HG03039 (cell line): ENCODE data around the gene GAGE12C.
"Not testable (repeated sequence)": the region's sequence is repeated elsewhere in the genome, so short reads cannot be mapped to it uniquely, and the experiment has no call there.

Source experiments
- ATAC-seq: cut with Tn5 transposase; IDR thresholded peaks from one replicate; pipeline ENCODE4 v1.9.1; 2021; ENCODE audit warnings: mild to moderate bottlenecking, moderate library complexity; ENCODE audit not compliant: unreplicated experiment

Gene GAGE12C

GRCh38 chrX:49531877-49532276 is at the start of gene GAGE12C:
TSS of gene GAGE12C (plus strand) at chrX:49532177. CDS start at chrX:49533332, 1,155 bp downstream.
- not testable (repeated sequence) for ATAC-seq

- not testable (repeated sequence) for ATAC-seq
Observed at GRCh38 chrX:49541433-49541832, 9.5 kb downstream of the GAGE12C start, which contains the start of gene GAGE12D. TSS of gene GAGE12D (plus strand) at chrX:49541733. CDS start at chrX:49542888, 1,155 bp downstream.

GRCh38 chrX:49550989-49551388 is 19.0 kb downstream of the GAGE12C start, which contains the start of gene GAGE12E:
TSS of gene GAGE12E (plus strand) at chrX:49551289. CDS start at chrX:49552444, 1,155 bp downstream.
- not testable (repeated sequence) for ATAC-seq

- ATAC-seq = not testable (repeated sequence)
Observed at GRCh38 chrX:49560542-49560941, 28.6 kb downstream of the GAGE12C start, which contains the start of gene GAGE12F. TSS of gene GAGE12F (plus strand) at chrX:49560842. CDS start at chrX:49561997, 1,155 bp downstream.

GRCh38 chrX:49568728-49569127 is 36.8 kb downstream of the GAGE12C start:
- not testable (repeated sequence) for ATAC-seq

- not testable (repeated sequence) for ATAC-seq
Observed at GRCh38 chrX:49569152-49569551, 37.2 kb downstream of the GAGE12C start.

DNA sequence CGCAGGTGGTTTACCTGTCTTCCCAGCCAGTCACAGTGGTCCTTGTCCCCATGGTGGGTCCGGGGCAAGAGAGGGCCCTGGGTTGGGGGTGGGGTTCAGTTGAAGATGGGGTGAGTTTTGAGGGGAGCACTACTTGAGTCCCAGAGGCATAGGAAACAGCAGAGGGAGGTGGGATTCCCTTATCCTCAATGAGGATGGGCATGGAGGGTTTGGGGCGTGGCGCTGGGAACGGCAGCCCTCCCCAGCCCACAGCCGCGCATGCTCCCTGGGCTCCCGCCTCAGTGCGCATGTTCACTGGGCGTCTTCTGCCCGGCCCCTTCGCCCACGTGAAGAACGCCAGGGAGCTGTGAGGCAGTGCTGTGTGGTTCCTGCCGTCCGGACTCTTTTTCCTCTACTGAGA is 38.1 kb downstream of the GAGE12C start, which contains the start of gene GAGE12G:
Gene GAGE12G, plus strand, starts transcription at position 301 of the 400 bp plus-strand sequence. CDS start 1,155 bp downstream, outside the sequence.
- ATAC-seq = not testable (repeated sequence)

- not testable (repeated sequence) for ATAC-seq
Observed at GRCh38 chrX:49579649-49580048, 47.7 kb downstream of the GAGE12C start, which contains the start of gene GAGE12H. TSS of gene GAGE12H (plus strand) at chrX:49579949. CDS start at chrX:49581104, 1,155 bp downstream.
